Neuronal stem cell (in vitro differentiated cells): ENCODE results near the gene CLTCL1.

Experiments
- DNase-seq: peaks from one replicate; pipeline ENCODE4 v3.0.0-alpha.2; 2013; ENCODE audit warnings: low spot score
- H2AFZ ChIP-seq: one replicate; pipeline ENCODE4 v1.6.1; 2013; ENCODE audit warnings: mild to moderate bottlenecking, low read length, inconsistent platforms
- H2AK5ac ChIP-seq: 2 replicates; pipeline ENCODE4 v1.6.1; 2013; ENCODE audit warnings: low read depth, mild to moderate bottlenecking, inconsistent platforms, low read length, moderate library complexity, mixed read lengths
- H2BK120ac ChIP-seq: 2 replicates; pipeline ENCODE4 v1.6.1; 2013; ENCODE audit warnings: low read depth, mild to moderate bottlenecking, inconsistent platforms, low read length, moderate library complexity, mixed read lengths
- H2BK12ac ChIP-seq: one replicate; pipeline ENCODE4 v1.6.1; 2013; ENCODE audit warnings: low read length, inconsistent platforms
- H2BK15ac ChIP-seq: 2 replicates; pipeline ENCODE4 v1.6.1; 2013; ENCODE audit warnings: mild to moderate bottlenecking, low read length, inconsistent platforms, mixed read lengths
- H2BK5ac ChIP-seq: one replicate; pipeline ENCODE4 v1.6.1; 2013; ENCODE audit warnings: inconsistent platforms, mild to moderate bottlenecking, low read length, moderate library complexity
- H3K14ac ChIP-seq: one replicate; pipeline ENCODE4 v1.6.1; 2013; ENCODE audit warnings: low read length, inconsistent platforms
- H3K18ac ChIP-seq: 2 replicates; pipeline ENCODE4 v1.6.1; 2013; ENCODE audit warnings: low read length, inconsistent platforms
- H3K23ac ChIP-seq: 2 replicates; pipeline ENCODE4 v1.6.1; 2013; ENCODE audit warnings: low read depth, mild to moderate bottlenecking, mixed read lengths, low read length, inconsistent platforms; ENCODE audit not compliant: poor library complexity
- H3K27ac ChIP-seq: replicated peaks from 3 replicates; pipeline ENCODE4 v1.5.1; 2013; ENCODE audit warnings: low read length, inconsistent platforms
- H3K27me3 ChIP-seq, 3 experiments: 2 replicates each; pipeline ENCODE4 v1.6.1; 2013; ENCODE audit warnings: low read length in 3 of 3, mild to moderate bottlenecking in 2 of 3, inconsistent platforms in 1 of 3, low read depth in 1 of 3, mixed read lengths in 1 of 3, moderate library complexity in 1 of 3; ENCODE audit not compliant: control insufficient read depth in 3 of 3, insufficient read depth in 3 of 3
- H3K36me3 ChIP-seq, 2 donors: replicated peaks in 1 of 2; 2 replicates each; pipeline ENCODE4 v1.6.1; 2013; ENCODE audit warnings: low read length in 2 of 2; ENCODE audit not compliant: control insufficient read depth in 2 of 2, insufficient read depth in 2 of 2
- H3K4ac ChIP-seq: 2 replicates; pipeline ENCODE4 v1.6.1; 2013; ENCODE audit warnings: inconsistent platforms, mild to moderate bottlenecking, low read length, moderate library complexity
- H3K4me1 ChIP-seq, 2 donors: 1 replicate in 1 of 2; 2 replicates in 1 of 2; pipeline ENCODE4 v1.6.1; 2013; ENCODE audit warnings: low read length in 2 of 2, low read depth in 1 of 2; ENCODE audit not compliant: control insufficient read depth in 2 of 2, insufficient read depth in 1 of 2
- H3K4me2 ChIP-seq: one replicate; pipeline ENCODE4 v1.6.1; 2013; ENCODE audit warnings: mild to moderate bottlenecking, low read length, inconsistent platforms; ENCODE audit not compliant: insufficient read depth, poor library complexity, severe bottlenecking
- H3K4me3 ChIP-seq, 2 donors: 2 replicates each; pipeline ENCODE4 v1.5.1; 2013; ENCODE audit warnings: low read length in 2 of 2, mild to moderate bottlenecking in 2 of 2, inconsistent platforms in 1 of 2, moderate library complexity in 1 of 2
- H3K79me1 ChIP-seq: one replicate; pipeline ENCODE4 v1.6.1; 2013; ENCODE audit warnings: low read depth, mild to moderate bottlenecking, inconsistent platforms, low read length, moderate library complexity
- H3K9ac ChIP-seq: one replicate; pipeline ENCODE4 v1.6.1; 2013; ENCODE audit warnings: mild to moderate bottlenecking, low read depth, low read length, inconsistent platforms; ENCODE audit not compliant: poor library complexity
- H3K9me3 ChIP-seq, 2 donors: replicated peaks in 1 of 2; 2 replicates each; pipeline versions ENCODE3 to v1.6.1; 2013; ENCODE audit warnings: low read length in 2 of 2, mild to moderate bottlenecking in 2 of 2, inconsistent platforms in 1 of 2, low read depth in 1 of 2, mixed read lengths in 1 of 2, moderate library complexity in 1 of 2; ENCODE audit not compliant: control insufficient read depth in 2 of 2, insufficient read depth in 1 of 2
- H4K8ac ChIP-seq: one replicate; pipeline ENCODE4 v1.6.1; 2013; ENCODE audit warnings: low read depth, mild to moderate bottlenecking, inconsistent platforms, low read length, moderate library complexity
- H4K91ac ChIP-seq: one replicate; pipeline ENCODE4 v1.6.1; 2013; ENCODE audit warnings: low read length, low read depth, mild to moderate bottlenecking, inconsistent platforms; ENCODE audit not compliant: poor library complexity
- WGBS, 2 donors: extraction: QIAGEN DNeasy Blood & Tissue Kit; methylation state at CpG; one replicate each; pipeline ENCODE4 v1.1.7; 2013; ENCODE audit warnings: missing lambda C conversion rate in 2 of 2, mixed read lengths in 1 of 2; ENCODE audit not compliant: insufficient read length in 2 of 2, insufficient replicate concordance in 1 of 2; ENCODE audit errors: extremely low coverage in 2 of 2; 5-methylcytosine and 5-hydroxymethylcytosine counted together

The CLTCL1 gene

GRCh38 chr22:19201869-19202798, 89.4 kb downstream of the CLTCL1 start:
- no CpG with 5 or more reads among the region's 18 CpGs for WGBS, 2 donors
- Histone ChIP-seq H3K18ac (no peak overlapping the region), H3K23ac (peak overlapping the region; percentile 89), H4K91ac (no peak overlapping the region), H3K27me3 (no peaks in the 10 kb centered on the region), H3K4ac (no peak overlapping the region), H2AK5ac (no peak overlapping the region), H2BK120ac (no peak overlapping the region), H3K4me3 (no peak overlapping the region), H3K27ac (no peak overlapping the region), H2BK5ac (no peak overlapping the region), H3K4me2 (no peak overlapping the region), H2BK15ac (no peak overlapping the region), H3K14ac (no peak overlapping the region), H3K36me3 (peaks cover 0 to 3% of the 10 kb centered on the region in 2 donors), H3K4me1 (peaks cover 0 to 2% of the 10 kb centered on the region in 2 donors), H4K8ac (no peak overlapping the region), H3K9ac (no peak overlapping the region), H3K79me1 (no peaks in the 10 kb centered on the region), H3K9me3 (no peaks in the 10 kb centered on the region), H2BK12ac (no peak overlapping the region), H2AFZ (no peak overlapping the region)
- no peak for DNase-seq

DNA sequence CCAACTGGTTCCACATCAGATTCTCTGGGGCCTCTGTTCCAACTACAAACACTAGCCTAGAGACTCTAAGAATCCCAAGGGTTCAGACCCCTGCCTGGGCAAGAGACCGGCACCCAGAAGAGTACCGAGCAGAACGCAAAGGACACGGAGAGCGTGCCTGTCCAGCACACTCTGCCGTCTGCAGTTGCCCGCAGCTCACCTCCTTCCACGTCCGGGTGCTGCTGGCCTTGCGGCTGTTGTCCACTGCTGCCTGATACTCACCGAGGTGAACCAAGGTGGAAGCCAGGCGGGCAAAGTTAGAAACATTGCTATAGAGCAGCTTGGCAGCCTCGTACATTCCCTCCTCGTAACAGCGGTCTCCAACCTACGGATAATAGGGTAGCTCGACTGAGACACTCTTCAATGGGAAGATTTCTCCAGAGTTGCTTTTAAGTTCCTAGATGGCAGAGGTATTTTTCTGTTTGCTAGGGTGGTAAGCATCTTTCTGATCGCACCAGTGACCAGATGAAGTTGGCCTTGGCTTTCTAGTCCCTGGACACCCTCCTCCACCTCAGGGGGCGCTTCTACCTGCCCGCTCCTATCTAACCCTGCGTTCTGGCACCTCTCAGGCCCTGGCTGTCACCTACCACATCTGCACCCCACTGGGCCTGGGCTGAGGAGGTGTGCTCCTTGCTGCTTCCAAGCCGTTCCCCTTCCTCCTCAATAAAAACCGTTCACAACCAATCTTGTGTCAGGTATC, 90.2 kb downstream of the CLTCL1 start:
- no peak overlapping the region for H3K14ac ChIP-seq
- no peak overlapping the region for H2BK120ac ChIP-seq
- no peak overlapping the region for H3K23ac ChIP-seq
- H3K36me3 ChIP-seq, result peaks cover 4% of the 10 kb centered on the region in 2 donors
- H2AK5ac ChIP-seq, result no peak overlapping the region
- DNase-seq, result no peak
- H4K8ac ChIP-seq, result no peak overlapping the region
- no CpG with 5 or more reads among the region's 23 CpGs for WGBS, 2 donors
- H3K27me3 ChIP-seq, result no peaks in the 10 kb centered on the region
- H3K9ac ChIP-seq, result no peak overlapping the region
- no peaks in the 10 kb centered on the region for H3K9me3 ChIP-seq
- H2AFZ ChIP-seq, result no peak overlapping the region
- no peak overlapping the region for H3K18ac ChIP-seq
- H4K91ac ChIP-seq, result no peak overlapping the region
- H3K4me3 ChIP-seq, result no peak overlapping the region
- no peak overlapping the region for H3K4ac ChIP-seq
- no peak overlapping the region for H2BK5ac ChIP-seq
- no peak overlapping the region for H3K4me2 ChIP-seq
- no peaks in the 10 kb centered on the region for H3K79me1 ChIP-seq
- peaks cover 0 to 2% of the 10 kb centered on the region in 2 donors for H3K4me1 ChIP-seq
- no peak overlapping the region for H2BK12ac ChIP-seq
- no peak overlapping the region for H3K27ac ChIP-seq
- H2BK15ac ChIP-seq, result no peak overlapping the region

GRCh38 chr22:19199479-19199878, 92.0 kb downstream of the CLTCL1 start:
- Histone ChIP-seq H4K8ac (no peak overlapping the region), H3K27ac (no peak overlapping the region), H3K4me3 (no peak overlapping the region), H3K14ac (no peak overlapping the region), H3K18ac (no peak overlapping the region), H3K9ac (no peak overlapping the region), H3K36me3 (peaks cover 9 to 10% of the 10 kb centered on the region in 2 donors), H3K4me1 (peaks cover 0 to 2% of the 10 kb centered on the region in 2 donors), H2BK5ac (no peak overlapping the region), H2AK5ac (no peak overlapping the region), H3K4ac (no peak overlapping the region), H2BK120ac (no peak overlapping the region), H4K91ac (no peak overlapping the region), H3K27me3 (no peaks in the 10 kb centered on the region), H2BK12ac (no peak overlapping the region), H3K4me2 (no peak overlapping the region), H3K79me1 (no peaks in the 10 kb centered on the region), H2AFZ (no peak overlapping the region), H2BK15ac (no peak overlapping the region), H3K23ac (no peak overlapping the region), H3K9me3 (no peaks in the 10 kb centered on the region)
- no CpG with 5 or more reads among the region's 8 CpGs for WGBS, 2 donors
- no peak for DNase-seq
